Uterus (tissue), 4 donors: ENCODE measurements around the gene MYCN. TPM values are rescaled to one million over a fixed set of nuclear protein-coding genes. Genes with fewer than 3 reads are reported as not detected.

Source experiments
- DNase-seq, 2 donors: peaks; one replicate each; pipeline ENCODE4 v3.0.0-alpha.2; 2019 to 2020
- H3K27ac ChIP-seq, 2 donors: fragments of 200-600 bp; sonication (generic); 1 replicate in 1 of 2; 2 replicates in 1 of 2; pipeline ENCODE4 v1.5.1; 2016 to 2018
- H3K27me3 ChIP-seq, 2 donors: fragments of 200-600 bp; sonication (generic); one replicate each; pipeline ENCODE4 v1.5.1; 2018 to 2019; ENCODE audit warnings: control low read depth in 1 of 2
- H3K36me3 ChIP-seq, 2 donors: fragments of 200-600 bp; sonication (generic); one replicate each; pipeline ENCODE4 v1.5.1; 2019; ENCODE audit warnings: control low read depth in 1 of 2
- H3K4me1 ChIP-seq, 2 donors: fragments of 200-600 bp; sonication (generic); one replicate each; pipeline ENCODE4 v1.5.1; 2018 to 2019; ENCODE audit warnings: control low read depth in 1 of 2
- H3K4me3 ChIP-seq, 2 donors: fragments of 200-600 bp; sonication (generic); 1 replicate in 1 of 2; 2 replicates in 1 of 2; pipeline ENCODE4 v1.5.1; 2018 to 2019; ENCODE audit warnings: mild to moderate bottlenecking in 1 of 2
- H3K9me3 ChIP-seq, 2 donors: fragments of 200-600 bp; sonication (generic); one replicate each; pipeline ENCODE4 v1.5.1; 2019; ENCODE audit warnings: control low read depth in 1 of 2
- CTCF ChIP-seq, 4 experiments: fragments of 200-600 bp in 2 of 4; fragments of 450-650 bp in 2 of 4; sonication (generic) in 2 of 4; IDR thresholded peaks; one replicate each; pipeline ENCODE4 v1.5.1; 2016 to 2019; ENCODE audit warnings: antibody characterized with exemption in 4 of 4, mild to moderate bottlenecking in 2 of 4, moderate library complexity in 1 of 4
- POLR2A ChIP-seq, 2 donors: fragments of 450-650 bp; IDR thresholded peaks; one replicate each; pipeline ENCODE4 v1.6.1; 2016; ENCODE audit warnings: antibody characterized with exemption in 2 of 2, mild to moderate bottlenecking in 1 of 2, moderate library complexity in 1 of 2
- intact Hi-C: fragments of 100-400 bp; cut with DNase I; formaldehyde crosslinking; loops from one replicate; pipeline ENCODE4 v1.15.1; 2023; ENCODE audit warnings: low total_unique reads
- total RNA-seq, 4 donors: library from RNA; depleted of rRNA in 3 of 4; stranded (reverse); fragments of >200 nt in 3 of 4; gene quantifications; one replicate each; pipeline versions ENCODE4 v1.1.0 to v1.2.4, GENCODE V29; 2014 to 2023
- donor health status: DM: yes; HTN: yes; CAD: no.

The MYCN gene
- total RNA-seq, 4 donors from 2014 or later = 1.3 to 4.1 (median 1.9) TPM; not detected in 1

- H3K9me3 ChIP-seq = no peaks in the 10 kb centered on the region
- no peak for DNase-seq
- H3K36me3 ChIP-seq = no peaks in the 10 kb centered on the region
- no peak overlapping the region for H3K4me3 ChIP-seq
- H3K27ac ChIP-seq = no peak overlapping the region
- intact Hi-C loops = no loop called here
- no peak for TF ChIP-seq CTCF (IDR thresholded peaks at IDR 0.05)
- TF ChIP-seq POLR2A (IDR thresholded peaks at IDR 0.05) = no peak
- H3K4me1 ChIP-seq = no peaks in the 10 kb centered on the region
- H3K27me3 ChIP-seq = no peaks in the 10 kb centered on the region
These were observed 30.4 kb downstream of the MYCN start for GRCh38 chr2:15970701-15971100.

GRCh38 chr2:15971351-15971750 lies 31.0 kb downstream of the MYCN start:
- no peak for DNase-seq

GRCh38 chr2:15971831-15972522 lies 31.6 kb downstream of the MYCN start:
- DNase-seq = no peak
- Histone ChIP-seq H3K27ac (no peak overlapping the region), H3K36me3 (no peaks in the 10 kb centered on the region), H3K4me3 (no peak overlapping the region), H3K4me1 (no peaks in the 10 kb centered on the region), H3K9me3 (no peaks in the 10 kb centered on the region), H3K27me3 (no peaks in the 10 kb centered on the region)
- TF ChIP-seq POLR2A (IDR thresholded peaks at IDR 0.05) = no peak
- no peak for TF ChIP-seq CTCF (IDR thresholded peaks at IDR 0.05)
- intact Hi-C loops = no loop called here

More at GRCh38 chr2:15971351-15971750, 31.0 kb downstream of the MYCN start:
- no peak overlapping the region for H3K27ac ChIP-seq
- no peaks in the 10 kb centered on the region for H3K27me3 ChIP-seq
- no peaks in the 10 kb centered on the region for H3K4me1 ChIP-seq
- no peak overlapping the region for H3K4me3 ChIP-seq
- no peaks in the 10 kb centered on the region for H3K9me3 ChIP-seq
- TF ChIP-seq CTCF (IDR thresholded peaks at IDR 0.05) = no peak
- intact Hi-C loops = no loop called here
- H3K36me3 ChIP-seq = no peaks in the 10 kb centered on the region

GRCh38 chr2:15973481-15974401 lies 33.4 kb downstream of the MYCN start:
- TF ChIP-seq POLR2A (IDR thresholded peaks at IDR 0.05) (no peak), CTCF (IDR thresholded peaks at IDR 0.05) (no peak)
- H3K27ac ChIP-seq = no peak overlapping the region
- no peaks in the 10 kb centered on the region for H3K4me1 ChIP-seq
- H3K9me3 ChIP-seq = no peaks in the 10 kb centered on the region
- H3K27me3 ChIP-seq = no peaks in the 10 kb centered on the region
- no peak overlapping the region for H3K4me3 ChIP-seq
- intact Hi-C loops = no loop called here
- no peak for DNase-seq
- H3K36me3 ChIP-seq = no peaks in the 10 kb centered on the region
